HepG2 (cell line): ENCODE measurements around the gene SLC50A1. TPM values are rescaled to one million over a fixed set of nuclear protein-coding genes. Genes with fewer than 3 reads are reported as not detected.

Experiments used
- AFF4 ChIP-seq: sonication (generic); formaldehyde crosslinking; IDR thresholded peaks from 2 replicates; pipeline ENCODE4 v1.4.0; 2020; ENCODE audit warnings: missing genetic modification reagents
- BATF2 ChIP-seq: sonication (generic); formaldehyde crosslinking; IDR thresholded peaks from 2 replicates; pipeline ENCODE4 v1.8.0; 2022; ENCODE audit warnings: mild to moderate bottlenecking, missing genetic modification reagents, moderate library complexity
- MAX ChIP-seq: IDR thresholded peaks from 2 replicates; pipeline ENCODE4 v1.6.1; 2012; ENCODE audit warnings: inconsistent platforms
- MXI1 ChIP-seq: IDR thresholded peaks from 3 replicates; pipeline ENCODE4 v1.6.1; 2012; ENCODE audit warnings: low read depth, low read length, inconsistent platforms, borderline replicate concordance
- PBX2 ChIP-seq: IDR thresholded peaks from 2 replicates; pipeline ENCODE4 v1.6.1; 2016; ENCODE audit warnings: control low read depth
- REXO4 ChIP-seq: sonication (generic); formaldehyde crosslinking; IDR thresholded peaks from 2 replicates; pipeline ENCODE4 v1.8.0; 2022; ENCODE audit warnings: missing genetic modification reagents, mild to moderate bottlenecking, borderline replicate concordance
- U2AF2 ChIP-seq: fragments of 200-400 bp; formaldehyde crosslinking; IDR thresholded peaks from 2 replicates; pipeline ENCODE4 v1.6.1; 2017; ENCODE audit warnings: low read depth, mild to moderate bottlenecking, low read length
- USF2 ChIP-seq, 2 experiments: sonication (generic) in 1 of 2; formaldehyde crosslinking in 1 of 2; IDR thresholded peaks; 2 replicates each; pipeline versions ENCODE4 v1.5.1 to v1.6.1; 2011 to 2020; ENCODE audit warnings: borderline replicate concordance in 1 of 2, low read depth in 1 of 2, low read length in 1 of 2, mild to moderate bottlenecking in 1 of 2, missing genetic modification reagents in 1 of 2, moderate library complexity in 1 of 2
- ZBTB42 ChIP-seq: sonication (generic); formaldehyde crosslinking; IDR thresholded peaks from 2 replicates; pipeline ENCODE4 v1.5.0; 2020; ENCODE audit warnings: mild to moderate bottlenecking, missing genetic modification reagents
- ZBTB7A ChIP-seq: sonication (generic); formaldehyde crosslinking; IDR thresholded peaks from 2 replicates; pipeline ENCODE4 v1.8.0; 2022; ENCODE audit warnings: mild to moderate bottlenecking, missing genetic modification reagents
- ZFAT ChIP-seq: sonication (generic); formaldehyde crosslinking; conservative IDR thresholded peaks from 2 replicates; pipeline ENCODE4 v1.8.1; 2023; ENCODE audit warnings: missing genetic modification reagents, inconsistent platforms
- ZNF205 ChIP-seq: IDR thresholded peaks from 2 replicates; pipeline ENCODE4 v1.6.1; 2018; ENCODE audit warnings: missing biosample characterization, missing genetic modification reagents
- ZNF24 ChIP-seq: fragments of 450-650 bp; IDR thresholded peaks from 2 replicates; pipeline ENCODE4 v1.6.1; 2017; ENCODE audit warnings: antibody characterized with exemption, mild to moderate bottlenecking
- ZNF263 ChIP-seq: sonication (generic); formaldehyde crosslinking; IDR thresholded peaks from 2 replicates; pipeline ENCODE4 v1.4.0; 2020; ENCODE audit warnings: missing genetic modification reagents
- ZNF275 ChIP-seq: sonication (generic); formaldehyde crosslinking; IDR thresholded peaks from 2 replicates; pipeline ENCODE4 v1.8.0; 2022; ENCODE audit warnings: missing genetic modification reagents, mild to moderate bottlenecking, inconsistent platforms, borderline replicate concordance
- ZNF629 ChIP-seq: sonication (generic); formaldehyde crosslinking; conservative IDR thresholded peaks from 2 replicates; pipeline ENCODE4 v1.5.0; 2020; ENCODE audit warnings: missing genetic modification reagents
- ZNF674 ChIP-seq: sonication (generic); formaldehyde crosslinking; IDR thresholded peaks from 2 replicates; pipeline ENCODE4 v1.5.0; 2020; ENCODE audit warnings: low read depth, mild to moderate bottlenecking, missing genetic modification reagents
- ZNF704 ChIP-seq: sonication (generic); formaldehyde crosslinking; IDR thresholded peaks from 2 replicates; pipeline ENCODE4 v1.8.1; 2023; ENCODE audit warnings: mild to moderate bottlenecking, inconsistent platforms, moderate library complexity, missing genetic modification reagents, borderline replicate concordance
- polyA plus RNA-seq, 8 experiments: library from polyadenylated mRNA; depleted of rRNA in 3 of 8; stranded (reverse) in 7 of 8; unstranded in 1 of 8; fragments of >200 nt; fragmentation: Illumina TruSeq in 4 of 8; extraction: Trizol in 4 of 8; gene quantifications; 2 replicates each; pipeline versions ENCODE4 v1.2.1 to v1.2.3, GENCODE V29; 2011 to 2016; ENCODE audit warnings: low read depth in 4 of 8, missing spikeins in 1 of 8, mixed read lengths in 1 of 8; ENCODE audit not compliant: insufficient read depth in 1 of 8
- total RNA-seq, 5 experiments: library from RNA; depleted of rRNA; stranded (reverse); fragments of >200 nt; fragmentation: Illumina TruSeq; extraction: Trizol; gene quantifications; 2 replicates each; pipeline ENCODE4 v1.2.3, GENCODE V29; 2016; ENCODE audit warnings: low read depth in 1 of 5

The SLC50A1 gene
- total and polyA plus RNA-seq, 2 of the 13 experiments (the other 11 are each of a cell fraction or from before 2014, with no cell fraction given): 22.5 to 46.8 TPM

- TF ChIP-seq ZNF674 (CRISPR knock-in tag) (no peak), U2AF2 (no peak), USF2 (IDR thresholded peaks at IDR 0.05; ENCODE audit: low read depth, low read length) (no peak), USF2 (CRISPR knock-in tag; IDR thresholded peaks at IDR 0.05; ENCODE audit: borderline replicate concordance) (no peak), ZNF263 (no peak; the same call in 1 of the 2 replicates), ZNF629 (CRISPR knock-in tag) (no peak), ZNF205 (CRISPR knock-in tag) (peak; percentile 61), ZBTB7A (CRISPR knock-in tag) (no peak), ZBTB42 (CRISPR knock-in tag) (no peak; the same call in 1 of the 2 replicates), PBX2 (CRISPR knock-in tag) (no peak), ZNF24 (no peak), REXO4 (CRISPR knock-in tag) (no peak), ZNF704 (CRISPR knock-in tag) (no peak), ZFAT (no peak), MXI1 (peak; percentile 78; the same call in 1 of the 3 replicates), MAX (no peak), BATF2 (no peak), ZNF275 (peak; percentile 74; the same call in 1 of the 2 replicates), AFF4 (peak; percentile 27; the same call in 1 of the 2 replicates)
These were observed 6.7 kb upstream of the SLC50A1 start (continued) for GRCh38 chr1:155128755-155129473.
